Measurements from ENCODE around the gene AP1B1. TPM values are rescaled to one million over a fixed set of nuclear protein-coding genes. Genes with fewer than 3 reads are reported as not detected.

AP1B1 gene
- total RNA-seq, 2 donors from 2014 or later: 45.5 to 66.9 TPM

DNA sequence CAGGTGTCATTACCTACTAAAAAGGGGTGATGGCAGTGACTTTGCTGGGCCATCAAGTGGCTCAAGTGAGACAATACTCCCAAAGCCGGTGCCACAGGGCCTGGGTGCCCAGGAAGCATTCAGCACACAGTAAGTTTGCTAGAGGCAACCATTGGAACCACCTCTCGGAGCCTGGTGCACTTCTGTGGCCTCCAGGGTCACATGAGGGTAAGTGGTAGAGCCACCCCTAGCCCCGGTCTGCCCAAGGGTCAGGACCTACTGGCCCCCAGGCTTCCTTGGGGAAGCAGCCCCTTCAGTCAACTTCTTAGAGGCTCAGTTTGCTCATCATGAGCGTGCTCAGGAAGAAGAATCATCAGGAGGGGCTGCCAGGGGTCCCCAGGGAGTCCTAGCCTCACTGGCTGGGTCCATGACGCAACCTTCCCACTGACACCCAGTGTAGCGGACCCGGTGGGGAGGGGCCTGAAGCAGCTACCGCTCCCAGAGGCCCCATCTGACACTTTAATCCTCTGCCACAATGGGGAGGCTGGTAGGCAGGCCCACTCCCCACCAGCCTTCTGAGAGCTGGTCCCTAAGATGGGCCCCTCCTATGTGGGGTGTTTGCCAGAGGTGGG is 55.4 kb downstream of the AP1B1 start:
- Histone ChIP-seq H3K36me3 (replicated peaks in 1 of 2; ENCODE audit: insufficient read depth in 1 of 2, low read depth in 2 of 2) (peaks cover 12 to 42% of the 10 kb centered on the region in 2 donors), H3K9me3 (no peaks in the 10 kb centered on the region), H3K4me3 (no peak overlapping the region), H3K4me1 (no peaks in the 10 kb centered on the region), H3K27ac (no peak overlapping the region), H3K27me3 (no peaks in the 10 kb centered on the region)
- intact Hi-C loops (cut with DNase I): no loop called here
- no peak for DNase-seq
- 90% methylated on average over 8 of the region's 8 CpGs; no CpG with 5 or more reads in 1 of the 2 donors for WGBS, 2 donors
- no peak for TF ChIP-seq POLR2A (IDR thresholded peaks at IDR 0.05)
- no peak for ATAC-seq

- ATAC-seq (no peak), DNase-seq (no peak)
- H3K27ac ChIP-seq: no peak overlapping the region
- H3K4me1 ChIP-seq: no peaks in the 10 kb centered on the region
- TF ChIP-seq POLR2A (IDR thresholded peaks at IDR 0.05): no peak
- TF ChIP-seq, protein P1, sequence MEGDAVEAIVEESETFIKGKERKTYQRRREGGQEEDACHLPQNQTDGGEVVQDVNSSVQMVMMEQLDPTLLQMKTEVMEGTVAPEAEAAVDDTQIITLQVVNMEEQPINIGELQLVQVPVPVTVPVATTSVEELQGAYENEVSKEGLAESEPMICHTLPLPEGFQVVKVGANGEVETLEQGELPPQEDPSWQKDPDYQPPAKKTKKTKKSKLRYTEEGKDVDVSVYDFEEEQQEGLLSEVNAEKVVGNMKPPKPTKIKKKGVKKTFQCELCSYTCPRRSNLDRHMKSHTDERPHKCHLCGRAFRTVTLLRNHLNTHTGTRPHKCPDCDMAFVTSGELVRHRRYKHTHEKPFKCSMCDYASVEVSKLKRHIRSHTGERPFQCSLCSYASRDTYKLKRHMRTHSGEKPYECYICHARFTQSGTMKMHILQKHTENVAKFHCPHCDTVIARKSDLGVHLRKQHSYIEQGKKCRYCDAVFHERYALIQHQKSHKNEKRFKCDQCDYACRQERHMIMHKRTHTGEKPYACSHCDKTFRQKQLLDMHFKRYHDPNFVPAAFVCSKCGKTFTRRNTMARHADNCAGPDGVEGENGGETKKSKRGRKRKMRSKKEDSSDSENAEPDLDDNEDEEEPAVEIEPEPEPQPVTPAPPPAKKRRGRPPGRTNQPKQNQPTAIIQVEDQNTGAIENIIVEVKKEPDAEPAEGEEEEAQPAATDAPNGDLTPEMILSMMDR (IDR thresholded peaks at IDR 0.05): no peak
- H3K9me3 ChIP-seq: no peaks in the 10 kb centered on the region
- H3K27me3 ChIP-seq: no peaks in the 10 kb centered on the region
- peaks cover 6 to 43% of the 10 kb centered on the region in 2 donors for H3K36me3 ChIP-seq (replicated peaks in 1 of 2; ENCODE audit: insufficient read depth in 1 of 2, low read depth in 2 of 2)
- intact Hi-C loops (cut with DNase I): no loop called here
- WGBS, 2 donors: 80 to 86% methylated on average over 11 to 13 of the region's 14 CpGs
- H3K4me3 ChIP-seq: no peak overlapping the region
These were observed 56.6 kb downstream of the AP1B1 start for GRCh38 chr22:29331658-29332300.

DNA sequence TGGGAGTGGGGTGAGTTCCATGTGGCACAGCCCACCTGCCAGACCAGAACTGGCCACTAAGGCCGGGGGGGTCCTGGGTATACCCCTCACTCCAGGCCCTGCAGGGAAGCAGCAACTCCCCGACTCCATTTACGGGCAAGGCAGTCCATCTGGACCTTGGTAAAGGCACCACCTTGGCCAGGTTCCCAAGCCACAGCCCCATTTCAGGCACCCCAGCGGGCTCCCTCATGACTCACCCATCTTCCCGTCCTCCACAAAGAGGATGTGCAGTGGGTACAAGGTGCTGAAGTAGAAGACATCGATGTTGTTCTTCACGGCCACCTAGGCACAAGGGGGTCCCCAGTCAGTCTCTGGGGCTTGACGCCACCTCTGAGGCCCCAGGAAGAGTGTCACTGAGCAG is 57.2 kb downstream of the AP1B1 start:
- Histone ChIP-seq H3K4me1 (no peaks in the 10 kb centered on the region), H3K27me3 (no peaks in the 10 kb centered on the region), H3K4me3 (no peak overlapping the region), H3K36me3 (replicated peaks in 1 of 2; ENCODE audit: insufficient read depth in 1 of 2, low read depth in 2 of 2) (peaks cover 6 to 42% of the 10 kb centered on the region in 2 donors), H3K27ac (no peak overlapping the region), H3K9me3 (no peaks in the 10 kb centered on the region)
- intact Hi-C loops (cut with DNase I): no loop called here
- 84 to 98% methylated on average over 6 to 8 of the region's 8 CpGs for WGBS, 2 donors
- ATAC-seq (no peak), DNase-seq (no peak)
- TF ChIP-seq, protein P1 (IDR thresholded peaks at IDR 0.05): no peak
- no peak for TF ChIP-seq POLR2A (IDR thresholded peaks at IDR 0.05)

DNA sequence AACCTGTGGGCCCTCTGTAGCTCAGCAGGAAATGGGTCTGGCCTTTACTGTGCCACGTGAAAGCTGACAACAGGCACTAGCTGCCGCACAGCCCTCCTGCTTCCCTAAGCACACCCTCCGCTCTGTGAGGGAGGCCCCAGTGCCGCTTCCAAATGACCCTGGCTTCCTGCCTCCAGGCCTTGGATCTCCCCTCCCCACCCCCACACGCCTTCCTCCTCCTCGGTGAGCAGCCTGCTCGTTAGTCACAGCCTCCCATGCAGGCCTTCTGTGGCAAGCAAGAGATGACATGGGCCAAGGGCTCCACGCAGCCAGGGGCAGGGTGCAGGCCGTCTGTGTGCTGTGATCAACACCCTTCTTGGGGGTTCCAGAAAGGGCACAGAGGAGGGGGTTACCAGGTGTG is 57.6 kb downstream of the AP1B1 start:
- Histone ChIP-seq H3K4me1 (no peaks in the 10 kb centered on the region), H3K9me3 (no peaks in the 10 kb centered on the region), H3K36me3 (replicated peaks in 1 of 2; ENCODE audit: insufficient read depth in 1 of 2, low read depth in 2 of 2) (peaks cover 6 to 37% of the 10 kb centered on the region in 2 donors), H3K4me3 (no peak overlapping the region), H3K27me3 (no peaks in the 10 kb centered on the region), H3K27ac (no peak overlapping the region)
- intact Hi-C loops (cut with DNase I): no loop called here
- WGBS, 2 donors: 74 to 84% methylated on average over 8 to 9 of the region's 9 CpGs
- peak in 2 of 4 donors; percentile 16 to 48 for DNase-seq
- no peak for ATAC-seq
- no peak for TF ChIP-seq POLR2A (IDR thresholded peaks at IDR 0.05)
- TF ChIP-seq, protein P1 (IDR thresholded peaks at IDR 0.05): no peak

DNA sequence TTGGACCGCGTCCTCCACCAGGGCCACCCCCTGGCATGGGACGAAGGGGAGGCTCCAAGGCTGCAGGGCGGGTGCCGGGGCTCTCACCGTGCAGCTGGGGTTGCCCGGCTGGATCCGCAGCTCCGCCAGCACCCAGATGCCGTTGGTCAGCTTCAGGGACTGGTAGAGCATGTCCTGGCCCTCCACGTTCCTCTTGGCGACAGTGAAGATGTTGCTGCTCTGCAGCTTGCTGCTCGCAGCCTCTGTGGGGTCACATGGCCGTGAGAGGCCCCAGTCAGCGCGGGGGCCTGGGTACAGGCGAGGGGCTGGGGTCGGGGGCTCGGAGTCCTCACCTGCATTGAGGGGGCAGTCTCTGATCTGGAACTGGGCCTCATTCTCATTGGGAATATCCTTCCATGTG is 58.1 kb downstream of the AP1B1 start:
- no peak overlapping the region for H3K4me3 ChIP-seq
- H3K27ac ChIP-seq: no peak overlapping the region
- H3K27me3 ChIP-seq: no peaks in the 10 kb centered on the region
- no peak for ATAC-seq
- H3K4me1 ChIP-seq: no peaks in the 10 kb centered on the region
- no peaks in the 10 kb centered on the region for H3K9me3 ChIP-seq
- WGBS, 2 donors: 93% methylated on average over 14 of the region's 19 CpGs; no CpG with 5 or more reads in 1 of the 2 donors
- peaks cover 6 to 35% of the 10 kb centered on the region in 2 donors for H3K36me3 ChIP-seq (replicated peaks in 1 of 2; ENCODE audit: insufficient read depth in 1 of 2, low read depth in 2 of 2)
- DNase-seq: no peak
- TF ChIP-seq POLR2A (IDR thresholded peaks at IDR 0.05): no peak
- TF ChIP-seq, protein P1 (IDR thresholded peaks at IDR 0.05): no peak
- intact Hi-C loops (cut with DNase I): no loop called here

Measured in body of pancreas (tissue), 4 donors.